GM12874 (cell line): ENCODE data around the gene ATRIP.

Experiments
- CTCF ChIP-seq: IDR thresholded peaks from 2 replicates; pipeline ENCODE4 v1.5.1; 2011; ENCODE audit warnings: low read depth, mild to moderate bottlenecking, control low read depth, low read length, moderate library complexity; ENCODE audit not compliant: insufficient read depth

Gene ATRIP

GRCh38 chr3:48422681-48423080 lies 23.9 kb upstream of the ATRIP start:
- TF ChIP-seq CTCF: no peak

DNA sequence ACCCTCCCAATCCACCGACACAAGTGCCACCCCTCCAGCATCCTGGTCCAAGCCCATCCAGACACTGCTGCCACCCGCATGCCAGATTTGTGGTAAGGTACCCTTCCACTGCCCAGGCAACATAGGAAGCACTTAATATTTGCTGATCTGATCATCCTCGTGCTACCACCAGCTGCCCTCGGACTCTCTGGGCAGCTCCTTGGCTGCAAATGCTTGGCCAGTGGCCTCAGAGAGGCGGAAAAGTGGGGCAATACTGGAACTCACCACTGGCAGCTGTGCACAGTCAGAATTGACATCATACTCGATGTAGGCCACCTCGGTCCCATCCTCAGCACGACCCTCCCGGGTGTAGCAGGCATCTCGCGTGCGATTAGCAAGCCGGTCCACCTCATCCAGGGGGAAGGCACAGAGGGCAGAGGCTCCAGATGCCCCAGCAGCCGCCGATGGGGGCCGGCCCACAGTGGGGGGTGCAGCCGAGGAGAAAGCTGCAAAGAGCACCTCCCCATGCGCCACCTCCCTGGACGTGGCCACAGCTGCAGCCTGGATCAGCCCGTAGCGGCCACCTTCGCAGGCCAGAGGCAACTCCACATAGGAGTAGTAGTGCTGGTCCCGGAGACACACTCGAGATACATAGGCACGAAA lies 23.2 kb upstream of the ATRIP start:
- TF ChIP-seq CTCF: no peak

DNA sequence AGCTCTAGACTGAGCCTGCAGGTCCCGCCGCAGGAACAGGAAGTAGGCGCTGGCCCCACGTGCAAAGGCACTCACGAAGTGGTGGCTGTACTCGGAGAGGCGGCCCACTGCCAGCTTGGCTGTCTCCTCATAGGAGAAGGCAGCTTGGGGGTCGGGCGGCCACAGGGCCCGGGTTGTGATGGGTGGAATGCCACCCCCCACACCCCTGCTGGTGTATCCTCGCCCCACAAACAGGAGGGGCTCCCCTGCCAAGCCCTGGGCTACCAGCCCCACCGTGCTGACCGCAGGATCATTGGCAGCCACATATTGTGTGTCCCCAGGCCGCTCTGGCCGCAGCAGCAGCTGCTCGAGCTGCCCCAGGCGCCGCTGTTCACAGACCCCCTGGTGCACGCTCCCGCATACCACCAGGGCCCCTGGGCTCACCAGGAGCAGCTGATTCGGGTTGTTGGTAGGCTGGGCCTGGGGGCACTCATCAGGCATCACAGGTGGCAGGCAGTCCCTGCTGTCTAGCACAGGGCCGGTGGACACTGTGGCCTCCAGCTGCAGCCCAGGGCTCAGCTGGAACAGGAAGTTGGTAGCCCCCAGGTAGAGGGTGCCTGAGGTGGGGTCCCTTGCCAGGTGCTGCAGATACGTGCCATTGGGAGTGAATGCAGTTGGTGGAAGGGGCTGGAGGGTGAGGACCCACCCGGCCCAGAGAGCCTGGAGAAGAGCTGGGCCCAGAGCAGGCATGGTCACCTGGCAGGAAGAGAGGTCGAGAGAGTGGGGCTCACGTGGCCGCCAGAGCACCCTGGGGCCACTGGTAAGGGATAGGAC lies 22.4 kb upstream of the ATRIP start:
- no peak for TF ChIP-seq CTCF

DNA sequence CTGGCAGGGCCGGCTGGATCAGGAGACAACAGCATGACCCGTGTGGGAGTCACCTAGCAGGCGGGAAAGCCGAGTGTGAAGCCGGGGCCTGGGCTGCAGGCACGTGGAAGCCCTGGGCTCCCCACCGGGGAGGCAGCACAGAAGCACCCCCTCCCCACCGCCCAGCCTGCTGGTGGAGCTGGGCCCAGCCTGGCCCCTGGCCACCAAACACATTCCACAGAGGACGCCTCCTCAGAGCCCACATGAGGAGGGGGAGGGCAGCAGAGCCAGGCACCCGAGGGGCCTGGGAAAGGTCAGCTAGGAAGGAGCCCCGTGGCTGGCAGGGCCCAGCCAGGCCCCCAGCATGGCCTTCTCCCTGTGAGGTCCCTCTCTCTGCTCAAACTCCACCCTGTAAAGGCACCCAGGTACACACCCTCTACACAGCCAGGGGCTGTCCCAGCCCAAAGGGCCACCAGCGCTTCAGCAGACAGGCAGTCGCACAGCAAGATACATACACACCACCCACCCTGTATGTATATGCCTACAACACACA lies 21.2 kb upstream of the ATRIP start:
- no peak for TF ChIP-seq CTCF

- TF ChIP-seq CTCF: no peak
Observed at GRCh38 chr3:48426401-48426909, 20.1 kb upstream of the ATRIP start.

- TF ChIP-seq CTCF: no peak
Observed at GRCh38 chr3:48426944-48427629, 19.4 kb upstream of the ATRIP start.

- no peak for TF ChIP-seq CTCF
Observed at GRCh38 chr3:48427630-48427962, 18.9 kb upstream of the ATRIP start.
